CD4-positive, alpha-beta memory T cell (primary cell): Measurements from ENCODE around the gene DYDC1. TPM values are rescaled to one million over a fixed set of nuclear protein-coding genes. Genes with fewer than 3 reads are reported as not detected.

Experiments used
- CTCF ChIA-PET: fragments of 350-600 bp; sonication (Branson Sonifier 250); formaldehyde crosslinking; loops from one replicate; lab custom pipeline; 2021; ENCODE audit warnings: inconsistent platforms; ENCODE audit not compliant: partially characterized antibody; lab: Charles Lee
- POLR2A ChIA-PET: fragments of 350-600 bp; sonication (Branson Sonifier 250); formaldehyde crosslinking; loops from one replicate; lab custom pipeline; 2021; ENCODE audit not compliant: partially characterized antibody; lab: Charles Lee
- DNase-seq, 5 donors: peaks; one replicate each; pipeline versions ENCODE4 v3.0.0 to v3.0.0-alpha.2; 2020 to 2022; ENCODE audit warnings: mixed read lengths in 1 of 5
- H3K27ac ChIP-seq: one replicate; pipeline ENCODE4 v1.7.0; 2013; ENCODE audit warnings: low read depth, low read length
- H3K27me3 ChIP-seq: 2 replicates; pipeline ENCODE4 v1.7.0; 2013; ENCODE audit warnings: mild to moderate bottlenecking, low read length, moderate library complexity; ENCODE audit not compliant: insufficient read depth
- H3K36me3 ChIP-seq: 2 replicates; pipeline ENCODE4 v1.7.0; 2013; ENCODE audit warnings: mild to moderate bottlenecking, low read length, moderate library complexity; ENCODE audit not compliant: insufficient read depth
- H3K4me1 ChIP-seq: 2 replicates; pipeline ENCODE4 v1.7.0; 2013; ENCODE audit warnings: mild to moderate bottlenecking, low read length, moderate library complexity; ENCODE audit not compliant: insufficient read depth
- H3K4me3 ChIP-seq, 2 donors: one replicate each; pipeline ENCODE4 v1.7.0; 2013; ENCODE audit warnings: low read length in 2 of 2, mild to moderate bottlenecking in 1 of 2
- H3K9me3 ChIP-seq, 2 donors: one replicate each; pipeline ENCODE4 v1.7.0; 2013; ENCODE audit warnings: low read length in 2 of 2, control low read depth in 1 of 2; ENCODE audit not compliant: control insufficient read depth in 1 of 2
- H3K27ac Mint-ChIP-seq, 7 donors: one replicate each; pipeline ENCODE4 v1.8.0; 2020 to 2021; ENCODE audit warnings: mixed read lengths in 7 of 7, mild to moderate bottlenecking in 6 of 7, inconsistent platforms in 3 of 7, moderate library complexity in 3 of 7
- H3K27me3 Mint-ChIP-seq, 2 donors: one replicate each; pipeline ENCODE4 v1.8.0; 2020 to 2021; ENCODE audit warnings: mixed read lengths in 2 of 2
- H3K36me3 Mint-ChIP-seq, 2 donors: one replicate each; pipeline ENCODE4 v1.8.0; 2020 to 2021; ENCODE audit warnings: mixed read lengths in 2 of 2, inconsistent platforms in 1 of 2, mild to moderate bottlenecking in 1 of 2
- H3K4me1 Mint-ChIP-seq, 4 donors: one replicate each; pipeline ENCODE4 v1.8.0; 2020 to 2021; ENCODE audit warnings: mixed read lengths in 4 of 4, mild to moderate bottlenecking in 1 of 4
- H3K4me3 Mint-ChIP-seq, 8 donors: one replicate each; pipeline ENCODE4 v1.8.0; 2020 to 2021; ENCODE audit warnings: mixed read lengths in 8 of 8, mild to moderate bottlenecking in 7 of 8, moderate library complexity in 6 of 8, inconsistent platforms in 3 of 8
- H3K9me3 Mint-ChIP-seq, 8 donors: one replicate each; pipeline ENCODE4 v1.8.0; 2020 to 2021; ENCODE audit warnings: mixed read lengths in 8 of 8, mild to moderate bottlenecking in 5 of 8, inconsistent platforms in 3 of 8, moderate library complexity in 1 of 8
- intact Hi-C: fragments of 100-400 bp; cut with micrococcal nuclease; formaldehyde crosslinking; loops from one replicate; pipeline ENCODE4 v1.15.1; 2023
- polyA plus RNA-seq, 2 donors: library from polyadenylated mRNA; unstranded; fragments of 300-500 nt; fragmentation: Illumina TruSeq; gene quantifications; one replicate each; pipeline ENCODE4 v1.2.3, GENCODE V29; 2021
- total RNA-seq, 2 experiments: library from RNA; stranded (reverse); gene quantifications; one replicate each; pipeline ENCODE4 v1.2.3, GENCODE V29; 2021

The DYDC1 gene
- total and polyA plus RNA-seq, 4 experiments from 2014 or later, result not detected

GRCh38 chr10:80392250-80392649, 35.7 kb upstream of the DYDC1 start:
- no peaks in the 10 kb centered on the region for H3K36me3 Mint-ChIP-seq
- DNase-seq, result no peak
- CTCF ChIA-PET, result no interaction called here
- H3K4me1 ChIP-seq, result no peaks in the 10 kb centered on the region
- H3K9me3 ChIP-seq, result no peaks in the 10 kb centered on the region
- H3K27me3 Mint-ChIP-seq, result peaks cover 5 to 10% of the 10 kb centered on the region in 2 donors
- no peaks in the 10 kb centered on the region for H3K27me3 ChIP-seq
- H3K36me3 ChIP-seq, result no peaks in the 10 kb centered on the region
- no peak overlapping the region for H3K4me3 Mint-ChIP-seq
- H3K4me3 ChIP-seq, result no peak overlapping the region
- POLR2A ChIA-PET, result no interaction called here
- intact Hi-C loops, result no loop called here
- H3K27ac Mint-ChIP-seq, result no peak overlapping the region
- no peaks in the 10 kb centered on the region for H3K4me1 Mint-ChIP-seq
- H3K27ac ChIP-seq, result no peak overlapping the region
- no peaks in the 10 kb centered on the region for H3K9me3 Mint-ChIP-seq

GRCh38 chr10:80390740-80391139, 34.2 kb upstream of the DYDC1 start:
- no peaks in the 10 kb centered on the region for H3K36me3 ChIP-seq
- no peak for DNase-seq
- Mint-ChIP-seq H3K27me3 (peaks cover 5 to 10% of the 10 kb centered on the region in 2 donors), H3K4me3 (no peak overlapping the region), H3K4me1 (no peaks in the 10 kb centered on the region), H3K9me3 (no peaks in the 10 kb centered on the region), H3K27ac (no peak overlapping the region), H3K36me3 (no peaks in the 10 kb centered on the region)
- intact Hi-C loops, result no loop called here
- H3K4me1 ChIP-seq, result no peaks in the 10 kb centered on the region
- ChIA-PET POLR2A (interaction anchor here (1.4 kb wide), 1 partner anchor 8 kb away, joined by 3 read pairs; no protein-coding TSS in a partner anchor), CTCF (interaction anchor here (1.0 kb wide), 1 partner anchor 12 kb away, joined by 3 read pairs; no protein-coding TSS in a partner anchor)
- no peak overlapping the region for H3K27ac ChIP-seq
- no peaks in the 10 kb centered on the region for H3K9me3 ChIP-seq
- H3K27me3 ChIP-seq, result no peaks in the 10 kb centered on the region
- H3K4me3 ChIP-seq, result no peak overlapping the region

GRCh38 chr10:80382989-80383388, 26.4 kb upstream of the DYDC1 start:
- H3K4me3 ChIP-seq, result no peak overlapping the region
- H3K4me1 ChIP-seq, result peaks cover 11% of the 10 kb centered on the region
- H3K9me3 ChIP-seq, result no peaks in the 10 kb centered on the region
- intact Hi-C loops, result loop anchor here (1.0 to 10.0 kb wide), 4 partner anchors 60 to 316 kb away; no protein-coding TSS in a partner anchor
- H3K27ac ChIP-seq, result no peak overlapping the region
- peaks cover 0 to 6% of the 10 kb centered on the region in 2 donors for H3K27me3 Mint-ChIP-seq
- H3K4me3 Mint-ChIP-seq, result no peak overlapping the region
- DNase-seq, result peak in 4 of 5 donors; percentile 50 to 69 (median 62)
- H3K9me3 Mint-ChIP-seq, result no peaks in the 10 kb centered on the region
- peak overlapping the region in 3 of 7 donors; percentile 2 to 83 (median 2) for H3K27ac Mint-ChIP-seq
- H3K27me3 ChIP-seq, result no peaks in the 10 kb centered on the region
- no peaks in the 10 kb centered on the region for H3K36me3 ChIP-seq
- ChIA-PET POLR2A (interaction anchor here (1.0 kb wide), 2 partner anchors 8 to 123 kb away, joined by 3 read pairs; no protein-coding TSS in a partner anchor), CTCF (interaction anchor here (0.6 to 10.3 kb wide), 12 partner anchors 10 to 542 kb away, joined by 3 to 118 read pairs (median 4); partner anchors contain the start of gene PRXL2A)
- no peaks in the 10 kb centered on the region for H3K36me3 Mint-ChIP-seq
- H3K4me1 Mint-ChIP-seq, result peaks cover 7 to 15% (median 12%) of the 10 kb centered on the region in 4 donors

- H3K4me3 Mint-ChIP-seq, result no peak overlapping the region
- Histone ChIP-seq H3K4me3 (no peak overlapping the region), H3K4me1 (peaks cover 11% of the 10 kb centered on the region), H3K9me3 (no peaks in the 10 kb centered on the region), H3K36me3 (no peaks in the 10 kb centered on the region), H3K27me3 (no peaks in the 10 kb centered on the region), H3K27ac (no peak overlapping the region)
- intact Hi-C loops, result loop anchor here (10.0 kb wide), 2 partner anchors 215 to 285 kb away; no protein-coding TSS in a partner anchor
- ChIA-PET CTCF (interaction anchor here (0.7 to 10.3 kb wide), 6 partner anchors 27 to 283 kb away, joined by 3 to 118 read pairs (median 4); no protein-coding TSS in a partner anchor), POLR2A (no interaction called here)
- no peak overlapping the region for H3K27ac Mint-ChIP-seq
- H3K27me3 Mint-ChIP-seq, result peaks cover 0 to 6% of the 10 kb centered on the region in 2 donors
- DNase-seq, result no peak
- H3K9me3 Mint-ChIP-seq, result no peaks in the 10 kb centered on the region
- H3K36me3 Mint-ChIP-seq, result no peaks in the 10 kb centered on the region
- peaks cover 7 to 20% (median 14%) of the 10 kb centered on the region in 4 donors for H3K4me1 Mint-ChIP-seq
Measured at GRCh38 chr10:80380185-80380584, 23.6 kb upstream of the DYDC1 start.

- no peak for DNase-seq
- peaks cover 11% of the 10 kb centered on the region for H3K4me1 ChIP-seq
- ChIA-PET CTCF (interaction anchor here (0.7 to 10.3 kb wide), 5 partner anchors 17 to 205 kb away, joined by 3 to 118 read pairs (median 4); no protein-coding TSS in a partner anchor), POLR2A (no interaction called here)
- intact Hi-C loops, result loop anchor here (2.0 to 10.0 kb wide), 5 partner anchors 155 to 639 kb away; partner anchors contain the start of gene SH2D4B
- no peak overlapping the region for H3K27ac ChIP-seq
- no peaks in the 10 kb centered on the region for H3K36me3 ChIP-seq
- H3K4me3 ChIP-seq, result no peak overlapping the region
- Mint-ChIP-seq H3K36me3 (no peaks in the 10 kb centered on the region), H3K27me3 (peaks cover 0 to 6% of the 10 kb centered on the region in 2 donors), H3K4me3 (no peak overlapping the region), H3K9me3 (no peaks in the 10 kb centered on the region), H3K4me1 (peaks cover 7 to 20% (median 14%) of the 10 kb centered on the region in 4 donors), H3K27ac (no peak overlapping the region)
- no peaks in the 10 kb centered on the region for H3K9me3 ChIP-seq
- no peaks in the 10 kb centered on the region for H3K27me3 ChIP-seq
Measured at GRCh38 chr10:80379701-80380100, 23.1 kb upstream of the DYDC1 start.

- Histone ChIP-seq H3K27ac (no peak overlapping the region), H3K27me3 (no peaks in the 10 kb centered on the region), H3K4me3 (no peak overlapping the region), H3K36me3 (no peaks in the 10 kb centered on the region), H3K9me3 (no peaks in the 10 kb centered on the region), H3K4me1 (peaks cover 4% of the 10 kb centered on the region)
- POLR2A ChIA-PET, result interaction anchor here (0.6 kb wide), 1 partner anchor 186 kb away, joined by 3 read pairs; no protein-coding TSS in a partner anchor
- no peak for DNase-seq
- Mint-ChIP-seq H3K4me3 (no peak overlapping the region), H3K9me3 (peaks cover 0 to 12% (median 2%) of the 10 kb centered on the region in 8 donors), H3K4me1 (peaks cover 2 to 11% (median 6%) of the 10 kb centered on the region in 4 donors), H3K27me3 (peaks cover 5% of the 10 kb centered on the region in 2 donors), H3K36me3 (no peaks in the 10 kb centered on the region), H3K27ac (no peak overlapping the region)
- intact Hi-C loops, result loop anchor here (10.0 kb wide), 1 partner anchor 161 kb away; the partner anchor contains the start of gene SH2D4B
- CTCF ChIA-PET, result interaction anchor here (1.5 to 1.7 kb wide), 2 partner anchors 9 to 11 kb away, joined by 5 to 6 read pairs; no protein-coding TSS in a partner anchor
Measured at GRCh38 chr10:80373502-80373901, 16.9 kb upstream of the DYDC1 start.

- H3K27me3 ChIP-seq, result no peaks in the 10 kb centered on the region
- Mint-ChIP-seq H3K27me3 (peaks cover 5 to 8% of the 10 kb centered on the region in 2 donors), H3K9me3 (peaks cover 0 to 20% (median 10%) of the 10 kb centered on the region in 8 donors), H3K4me1 (peaks cover 0 to 2% (median under 1%) of the 10 kb centered on the region in 4 donors), H3K36me3 (peaks cover 3 to 4% of the 10 kb centered on the region in 2 donors), H3K27ac (no peak overlapping the region), H3K4me3 (no peak overlapping the region)
- H3K27ac ChIP-seq, result no peak overlapping the region
- intact Hi-C loops, result loop anchor here (10.0 kb wide), 1 partner anchor 162 kb away; the partner anchor contains the start of gene SH2D4B
- peaks cover 0 to 3% of the 10 kb centered on the region in 2 donors for H3K9me3 ChIP-seq
- no peaks in the 10 kb centered on the region for H3K4me1 ChIP-seq
- POLR2A ChIA-PET, result no interaction called here
- no peak overlapping the region for H3K4me3 ChIP-seq
- CTCF ChIA-PET, result interaction anchor here (1.5 to 1.7 kb wide), 2 partner anchors 10 to 12 kb away, joined by 5 to 6 read pairs; no protein-coding TSS in a partner anchor
- no peak for DNase-seq
- no peaks in the 10 kb centered on the region for H3K36me3 ChIP-seq
Measured at GRCh38 chr10:80372675-80373074, 16.1 kb upstream of the DYDC1 start.
